Endodermal cell (in vitro differentiated cells): Measurements from ENCODE around the gene VTN. TPM values are rescaled to one million over a fixed set of nuclear protein-coding genes. Genes with fewer than 3 reads are reported as not detected.

Experiments used
- DNase-seq: peaks from one replicate; pipeline ENCODE4 v3.0.0-alpha.2; 2017
- H3K27ac ChIP-seq: 2 replicates; pipeline ENCODE4 v1.5.1; 2013; ENCODE audit warnings: mild to moderate bottlenecking, low read depth, low read length, moderate library complexity
- H3K27me3 ChIP-seq: 2 replicates; pipeline ENCODE4 v1.6.1; 2013; ENCODE audit warnings: mild to moderate bottlenecking, low read length, moderate library complexity; ENCODE audit not compliant: insufficient read depth, control insufficient read depth, poor library complexity, severe bottlenecking
- H3K36me3 ChIP-seq: 2 replicates; pipeline ENCODE4 v1.7.0; 2013; ENCODE audit warnings: mild to moderate bottlenecking, low read length, moderate library complexity; ENCODE audit not compliant: control insufficient read depth, insufficient read depth
- H3K4me1 ChIP-seq: one replicate; pipeline ENCODE4 v1.7.0; 2013; ENCODE audit warnings: low read length; ENCODE audit not compliant: control insufficient read depth, insufficient read depth
- H3K4me3 ChIP-seq: 2 replicates; pipeline ENCODE4 v1.5.1; 2013; ENCODE audit warnings: mild to moderate bottlenecking, low read length, moderate library complexity
- H3K9ac ChIP-seq: 2 replicates; pipeline ENCODE4 v1.6.1; 2013; ENCODE audit warnings: mild to moderate bottlenecking, low read length, moderate library complexity; ENCODE audit not compliant: poor library complexity, severe bottlenecking; ENCODE audit errors: extremely low read depth
- H3K9me3 ChIP-seq: 2 replicates; pipeline ENCODE4 v1.6.1; 2013; ENCODE audit warnings: mild to moderate bottlenecking, low read length, moderate library complexity; ENCODE audit not compliant: control insufficient read depth
- H3K27ac Mint-ChIP-seq: 2 replicates; pipeline ENCODE4 v1.8.0; 2020; ENCODE audit warnings: mixed read lengths
- H3K27me3 Mint-ChIP-seq: 2 replicates; pipeline ENCODE4 v1.8.0; 2021; ENCODE audit warnings: mild to moderate bottlenecking, mixed read lengths; ENCODE audit not compliant: insufficient read depth
- H3K36me3 Mint-ChIP-seq: 2 replicates; pipeline ENCODE4 v1.8.0; 2020; ENCODE audit warnings: low read depth, mixed read lengths
- H3K4me1 Mint-ChIP-seq: 2 replicates; pipeline ENCODE4 v1.8.0; 2020; ENCODE audit warnings: mixed read lengths
- H3K4me3 Mint-ChIP-seq: 2 replicates; pipeline ENCODE4 v1.8.0; 2020; ENCODE audit warnings: mild to moderate bottlenecking, moderate library complexity, mixed read lengths
- H3K9me3 Mint-ChIP-seq: 2 replicates; pipeline ENCODE4 v1.8.0; 2020; ENCODE audit warnings: mild to moderate bottlenecking, mixed read lengths
- WGBS, 2 experiments: methylation state at CpG; one replicate each; pipeline versions ENCODE4 v1.1.5 to v1.1.7; 2013; ENCODE audit warnings: missing lambda C conversion rate in 2 of 2, mixed read lengths in 1 of 2; ENCODE audit not compliant: insufficient coverage in 1 of 2, insufficient read length in 1 of 2; 5-methylcytosine and 5-hydroxymethylcytosine counted together
- total RNA-seq, 2 donors: library from RNA; stranded (reverse); fragmentation: NEBNext Ultra II Directional in 1 of 2; extraction: Animal tissue kit (Norgen Biotek cat#: 25700) in 1 of 2; gene quantifications; 2 replicates in 1 of 2; 3 replicates in 1 of 2; pipeline ENCODE4 v1.2.1, GENCODE V29; 2021
- TF ChIP-seq, protein P1 (sequence below): fragments of 200-600 bp; sonication (generic); conservative IDR thresholded peaks from 2 replicates; pipeline ENCODE4 v1.5.0; 2021; ENCODE audit warnings: antibody characterized with exemption, mild to moderate bottlenecking

VTN gene
- total RNA-seq, 2 donors from 2014 or later = 2.5 to 6.7 TPM

DNA sequence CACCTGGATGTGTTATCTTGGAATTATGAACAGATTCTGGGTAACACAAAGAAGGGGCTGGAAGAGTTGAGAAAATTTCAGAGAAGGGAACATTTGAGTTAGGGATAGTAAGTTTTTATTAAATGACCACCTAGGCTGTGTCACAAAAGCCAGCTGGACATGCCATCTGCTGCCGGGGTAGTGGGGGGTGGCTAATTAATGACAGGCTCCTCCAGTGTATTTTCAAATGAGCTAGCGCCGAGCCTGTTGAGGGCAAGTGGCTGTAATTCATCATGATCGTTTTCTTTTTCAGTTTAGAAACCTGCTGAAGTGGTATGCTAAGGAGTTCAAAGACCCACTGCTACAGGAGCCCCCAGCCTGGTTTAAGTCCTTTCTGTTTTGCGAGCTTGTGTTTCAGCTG is 44.9 kb downstream of the VTN start:
- TF ChIP-seq, protein P1, sequence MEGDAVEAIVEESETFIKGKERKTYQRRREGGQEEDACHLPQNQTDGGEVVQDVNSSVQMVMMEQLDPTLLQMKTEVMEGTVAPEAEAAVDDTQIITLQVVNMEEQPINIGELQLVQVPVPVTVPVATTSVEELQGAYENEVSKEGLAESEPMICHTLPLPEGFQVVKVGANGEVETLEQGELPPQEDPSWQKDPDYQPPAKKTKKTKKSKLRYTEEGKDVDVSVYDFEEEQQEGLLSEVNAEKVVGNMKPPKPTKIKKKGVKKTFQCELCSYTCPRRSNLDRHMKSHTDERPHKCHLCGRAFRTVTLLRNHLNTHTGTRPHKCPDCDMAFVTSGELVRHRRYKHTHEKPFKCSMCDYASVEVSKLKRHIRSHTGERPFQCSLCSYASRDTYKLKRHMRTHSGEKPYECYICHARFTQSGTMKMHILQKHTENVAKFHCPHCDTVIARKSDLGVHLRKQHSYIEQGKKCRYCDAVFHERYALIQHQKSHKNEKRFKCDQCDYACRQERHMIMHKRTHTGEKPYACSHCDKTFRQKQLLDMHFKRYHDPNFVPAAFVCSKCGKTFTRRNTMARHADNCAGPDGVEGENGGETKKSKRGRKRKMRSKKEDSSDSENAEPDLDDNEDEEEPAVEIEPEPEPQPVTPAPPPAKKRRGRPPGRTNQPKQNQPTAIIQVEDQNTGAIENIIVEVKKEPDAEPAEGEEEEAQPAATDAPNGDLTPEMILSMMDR = no peak
- DNase-seq = peak; percentile 23
- peaks cover 16% of the 10 kb centered on the region for H3K4me1 ChIP-seq
- Mint-ChIP-seq H3K27me3 (no peaks in the 10 kb centered on the region), H3K36me3 (peaks cover 54% of the 10 kb centered on the region), H3K9me3 (no peaks in the 10 kb centered on the region), H3K4me1 (peaks cover 41% of the 10 kb centered on the region), H3K4me3 (no peak overlapping the region), H3K27ac (peak overlapping the region; percentile 46)
- H3K4me3 ChIP-seq = peak overlapping the region; percentile 57
- 89 to 90% methylated on average over 5 of the region's 5 CpGs for WGBS, 2 experiments
- peak overlapping the region; percentile 43 for H3K27ac ChIP-seq
- H3K27me3 ChIP-seq = no peaks in the 10 kb centered on the region
- no peak overlapping the region for H3K9ac ChIP-seq
- no peaks in the 10 kb centered on the region for H3K9me3 ChIP-seq
- peaks cover 44% of the 10 kb centered on the region for H3K36me3 ChIP-seq

DNA sequence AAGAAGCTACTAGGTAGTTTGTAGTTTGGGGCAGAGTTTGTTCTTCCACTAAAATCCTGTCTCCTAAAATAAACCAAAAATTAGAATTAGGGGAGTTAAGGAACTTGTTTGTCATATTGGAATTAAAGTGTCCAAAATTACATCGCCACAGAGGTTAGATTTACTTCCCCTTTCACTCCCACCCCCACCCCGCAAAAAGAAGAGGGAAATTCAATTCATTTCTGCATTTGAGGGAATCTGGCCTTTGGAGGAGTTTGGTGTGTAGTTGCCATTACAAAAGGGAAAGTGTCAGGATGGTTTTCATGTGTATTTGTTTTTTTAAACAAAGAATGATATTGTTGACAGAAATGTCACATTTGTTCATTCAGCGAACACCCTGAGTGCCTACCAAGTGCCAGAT is 45.3 kb downstream of the VTN start:
- H3K4me3 ChIP-seq = peak overlapping the region; percentile 57
- no peak for DNase-seq
- TF ChIP-seq, protein P1 = no peak
- Mint-ChIP-seq H3K4me1 (peaks cover 45% of the 10 kb centered on the region), H3K27me3 (no peaks in the 10 kb centered on the region), H3K27ac (peak overlapping the region; percentile 46), H3K4me3 (no peak overlapping the region), H3K36me3 (peaks cover 55% of the 10 kb centered on the region), H3K9me3 (no peaks in the 10 kb centered on the region)
- no peaks in the 10 kb centered on the region for H3K9me3 ChIP-seq
- no peak overlapping the region for H3K27ac ChIP-seq
- peaks cover 16% of the 10 kb centered on the region for H3K4me1 ChIP-seq
- H3K27me3 ChIP-seq = no peaks in the 10 kb centered on the region
- H3K36me3 ChIP-seq = peaks cover 44% of the 10 kb centered on the region
- WGBS, 2 experiments = 94 to 100% methylated on average over 1 of the region's 3 CpGs
- no peak overlapping the region for H3K9ac ChIP-seq

DNA sequence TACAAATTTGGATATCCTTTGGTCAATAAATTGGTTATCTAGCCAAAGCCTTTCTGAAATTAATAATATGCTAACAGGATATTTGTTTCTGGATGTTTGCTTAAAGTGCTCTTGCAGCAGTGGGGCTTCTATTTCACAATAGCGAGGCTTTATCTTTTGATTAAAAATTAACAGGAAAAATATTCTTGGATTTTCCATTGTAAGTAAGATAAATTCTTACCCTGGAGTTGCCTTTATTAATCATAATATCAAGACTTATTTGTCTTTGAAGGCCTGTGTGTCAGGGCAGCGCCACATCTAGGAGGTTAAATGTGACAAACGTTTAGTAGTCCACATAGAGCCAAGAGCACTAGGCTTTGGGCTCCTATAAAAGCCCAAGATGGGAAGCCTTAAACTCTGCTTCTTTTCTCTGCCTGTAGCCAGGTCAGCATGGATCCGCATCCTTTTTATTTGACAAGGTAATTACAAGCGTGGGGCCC is 45.8 kb downstream of the VTN start:
- 87 to 90% methylated on average over 2 to 5 of the region's 5 CpGs for WGBS, 2 experiments
- Histone ChIP-seq H3K9ac (no peak overlapping the region), H3K27ac (no peak overlapping the region), H3K27me3 (no peaks in the 10 kb centered on the region), H3K4me3 (peak overlapping the region; percentile 57), H3K36me3 (peaks cover 41% of the 10 kb centered on the region), H3K4me1 (peaks cover 16% of the 10 kb centered on the region), H3K9me3 (no peaks in the 10 kb centered on the region)
- Mint-ChIP-seq H3K27me3 (no peaks in the 10 kb centered on the region), H3K4me1 (peaks cover 45% of the 10 kb centered on the region), H3K27ac (peak overlapping the region; percentile 30), H3K4me3 (no peak overlapping the region), H3K36me3 (peaks cover 52% of the 10 kb centered on the region), H3K9me3 (no peaks in the 10 kb centered on the region)
- TF ChIP-seq, protein P1 = no peak
- peak; percentile 24 for DNase-seq
